LHCN-M2 (cell line): ENCODE results near the gene MYB. TPM values are rescaled to one million over a fixed set of nuclear protein-coding genes. Genes with fewer than 3 reads are reported as not detected.

Experiments
- DNase-seq: peaks from one replicate; pipeline ENCODE4 v3.0.0-alpha.2; 2012; ENCODE audit warnings: low read depth
- total RNA-seq: library from RNA; depleted of rRNA; stranded (reverse); fragments of >200 nt; gene quantifications from 2 replicates; pipeline ENCODE4 v1.2.3, GENCODE V29; 2014; rRNA removed

MYB gene
- total RNA-seq, 1 experiment from 2014 or later, result 2.0 TPM

DNA sequence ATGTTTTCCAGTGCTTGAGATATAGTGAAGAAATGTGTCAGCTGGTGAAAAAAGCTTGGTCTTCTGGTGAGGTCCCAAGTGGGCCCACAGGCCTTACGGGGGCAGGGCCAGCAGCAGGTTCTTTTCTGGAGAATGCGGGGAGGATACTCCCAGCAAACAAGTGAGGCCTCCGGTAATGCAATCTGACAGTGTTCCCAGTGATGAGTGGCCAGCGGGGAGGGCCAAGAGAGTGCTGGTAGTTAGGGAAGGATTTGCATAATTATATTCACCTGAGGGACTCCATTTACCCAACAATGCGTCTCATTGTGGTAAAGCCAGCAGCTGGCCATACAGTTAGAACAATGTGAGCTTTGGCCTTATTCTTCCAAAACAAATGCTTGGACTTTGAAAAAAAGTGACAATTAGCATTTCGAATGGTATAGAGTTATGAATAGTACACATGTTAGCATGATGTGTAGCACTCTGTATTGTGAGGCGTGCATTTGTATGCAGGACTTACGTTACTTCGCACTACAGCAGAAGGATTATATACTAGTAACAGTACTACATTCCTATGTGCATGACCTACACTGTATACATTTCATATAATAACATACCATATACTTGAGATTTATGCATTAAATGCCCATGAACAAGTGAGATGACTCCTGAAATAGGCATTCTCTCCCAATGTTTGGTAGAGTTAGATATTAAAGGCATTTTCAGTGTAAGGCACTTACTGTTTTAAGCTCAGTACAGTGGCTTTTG lies 69.8 kb downstream of the MYB start:
- no peak for DNase-seq

DNA sequence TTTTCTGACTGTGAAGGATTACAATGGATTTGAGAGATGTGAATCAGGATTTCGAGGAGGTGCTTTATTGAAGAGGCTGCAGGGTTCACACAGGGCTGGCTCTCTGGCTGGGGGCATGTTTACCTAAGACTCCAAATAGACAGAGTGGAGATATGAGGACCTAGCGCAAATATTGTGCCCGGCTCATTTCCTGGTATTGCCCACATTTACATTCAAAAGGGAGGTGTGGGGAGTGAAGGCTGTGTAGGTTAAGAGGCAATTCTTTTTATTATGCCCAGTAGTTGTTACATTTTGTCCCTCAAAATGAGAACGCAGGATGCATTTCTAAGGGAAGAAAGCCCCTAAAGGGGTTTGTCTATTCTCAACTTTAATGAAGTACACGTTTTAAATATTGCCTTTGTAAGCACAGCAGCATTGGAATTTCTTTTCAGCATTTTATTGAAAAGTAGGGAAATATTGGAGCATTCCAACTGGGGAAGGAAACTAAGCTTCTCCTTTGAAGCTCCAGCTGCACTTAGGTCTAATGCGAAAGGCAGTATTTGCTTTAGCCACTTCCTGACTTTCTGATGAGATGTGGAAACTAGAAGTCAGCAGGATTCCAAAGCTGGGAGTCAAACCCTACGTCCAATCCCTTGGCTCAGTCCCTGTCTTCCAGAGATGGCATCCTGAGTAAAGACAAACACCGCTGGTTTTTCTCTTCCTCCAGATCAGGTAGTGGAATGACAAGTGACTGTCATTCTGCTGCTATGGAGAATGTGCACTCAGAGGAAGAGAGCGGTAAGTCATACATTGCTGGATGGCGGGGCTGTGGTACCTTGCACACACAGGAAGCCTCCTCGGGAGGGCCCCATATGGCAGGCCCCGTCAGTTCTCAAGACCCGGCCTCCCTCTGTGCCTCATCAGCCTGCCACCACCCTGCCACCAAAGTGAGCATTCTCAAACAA lies 70.7 kb downstream of the MYB start:
- DNase-seq, result no peak

- no peak for DNase-seq
These were observed 73.4 kb downstream of the MYB start for GRCh38 chr6:135254471-135254870.

- DNase-seq, result no peak
These were observed 75.8 kb downstream of the MYB start for GRCh38 chr6:135256866-135257265.

DNA sequence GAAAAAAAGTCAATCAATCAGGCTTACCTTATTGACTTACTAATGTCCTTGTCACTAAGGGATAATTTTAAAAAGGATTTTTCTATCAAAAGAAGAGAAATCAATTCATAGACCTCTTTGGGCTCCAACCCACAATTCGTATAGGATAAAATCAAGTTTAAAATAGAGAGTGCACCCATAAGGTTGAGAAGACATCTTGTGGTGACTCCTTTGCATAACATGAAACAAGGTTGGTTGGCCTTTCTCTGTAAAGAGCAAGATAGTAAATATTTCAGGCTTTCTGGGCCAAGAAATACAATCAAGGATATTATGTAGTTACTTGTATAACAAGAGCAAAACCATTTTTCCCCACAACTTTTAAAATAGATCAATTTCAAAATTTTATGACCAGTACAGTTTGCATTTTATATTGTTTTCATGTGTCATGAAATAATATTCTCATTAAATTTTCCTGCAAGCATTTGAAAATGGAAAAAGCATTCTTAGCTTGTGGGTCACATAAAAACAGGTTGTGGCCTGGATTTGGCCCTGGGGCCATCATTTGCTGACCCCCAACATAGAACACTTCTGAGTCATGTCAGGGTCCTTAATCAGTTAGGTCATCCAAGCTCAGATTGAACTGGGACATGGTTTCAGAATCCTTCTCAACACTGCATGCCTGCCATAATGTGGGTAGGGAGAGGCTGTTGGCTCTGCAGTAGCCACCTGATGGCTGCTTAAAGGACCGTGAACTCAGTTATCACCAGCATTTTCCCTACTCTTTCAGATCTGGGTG lies 76.7 kb downstream of the MYB start:
- no peak for DNase-seq

DNA sequence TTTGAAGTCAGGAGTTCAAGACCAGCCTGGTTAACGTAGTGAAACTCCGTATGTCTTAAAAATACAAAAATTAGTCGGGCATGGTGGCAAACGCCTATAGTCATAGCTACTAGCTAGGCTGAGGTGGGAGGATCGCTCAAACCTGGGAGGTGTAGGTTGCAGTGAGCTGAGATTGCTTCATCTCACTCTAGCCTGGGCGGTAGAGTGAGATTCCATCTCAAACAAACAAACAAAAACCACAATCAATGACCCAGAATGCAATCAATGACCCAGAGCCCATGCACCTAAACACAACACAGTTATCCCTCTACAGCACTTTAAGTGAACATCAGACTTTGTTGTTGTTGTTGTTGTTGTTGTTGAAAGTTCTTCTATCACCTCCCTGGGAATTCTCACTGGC lies 77.9 kb downstream of the MYB start:
- DNase-seq, result no peak

DNA sequence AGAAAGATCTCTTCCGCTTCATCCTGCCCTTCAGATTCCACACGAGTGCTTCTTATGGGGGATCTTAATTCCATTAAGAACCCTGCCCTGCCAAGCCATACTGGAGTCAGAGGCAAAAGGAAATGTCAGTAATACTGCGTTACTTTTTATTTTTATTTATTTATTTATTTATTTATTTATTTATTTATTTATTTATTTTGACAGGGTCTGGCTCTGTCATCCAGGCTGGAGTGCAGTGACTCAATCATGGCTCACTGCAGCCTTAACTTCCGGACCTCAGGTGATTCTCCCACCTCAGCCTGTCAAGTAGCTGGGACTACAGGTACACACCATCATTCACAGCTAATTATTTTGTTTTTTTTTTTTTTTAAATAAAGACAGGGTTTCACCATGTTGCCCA lies 79.5 kb downstream of the MYB start:
- DNase-seq, result no peak

DNA sequence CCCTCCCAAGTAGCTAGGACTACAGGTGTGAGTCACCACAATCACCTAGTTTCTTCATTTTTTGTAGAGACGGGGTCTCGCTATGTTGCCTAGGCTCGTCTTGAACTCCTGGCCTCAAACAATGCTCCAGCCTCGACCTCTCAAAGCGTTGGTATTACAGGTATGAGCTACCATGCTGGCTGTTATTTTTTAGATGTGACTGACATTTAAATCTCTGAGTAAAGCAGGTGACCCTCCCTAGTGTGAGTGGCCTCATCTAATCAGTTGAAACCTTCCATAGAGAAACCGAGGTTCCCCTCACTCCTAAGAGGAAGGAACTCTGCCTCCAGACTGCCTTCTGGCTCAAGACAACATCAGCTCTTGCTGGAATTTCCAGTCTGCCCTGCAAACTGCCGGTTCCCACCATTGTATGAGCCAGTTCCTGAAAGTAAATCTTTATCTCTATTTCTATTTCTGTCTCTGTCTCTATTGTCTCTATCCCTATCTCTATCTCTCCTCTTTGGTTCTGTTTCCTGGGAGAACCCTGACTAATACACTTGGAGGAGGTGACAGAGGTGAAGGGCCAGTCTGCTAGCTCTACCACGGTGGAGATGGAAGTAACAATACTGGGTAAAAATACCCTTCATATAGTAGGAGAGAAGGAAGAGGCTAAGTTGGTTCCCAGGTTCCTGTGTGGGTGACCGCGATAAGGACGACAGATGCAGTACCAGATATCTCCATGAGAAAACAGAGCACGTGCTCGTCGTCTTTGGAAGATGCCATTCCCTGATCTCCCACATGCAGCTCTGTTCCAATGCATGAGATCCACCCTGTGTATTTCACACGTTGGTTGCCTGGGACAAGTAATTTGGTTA lies 81.0 kb downstream of the MYB start:
- no peak for DNase-seq

GRCh38 chr6:135265278-135265677 lies 84.2 kb downstream of the MYB start:
- DNase-seq, result no peak

DNA sequence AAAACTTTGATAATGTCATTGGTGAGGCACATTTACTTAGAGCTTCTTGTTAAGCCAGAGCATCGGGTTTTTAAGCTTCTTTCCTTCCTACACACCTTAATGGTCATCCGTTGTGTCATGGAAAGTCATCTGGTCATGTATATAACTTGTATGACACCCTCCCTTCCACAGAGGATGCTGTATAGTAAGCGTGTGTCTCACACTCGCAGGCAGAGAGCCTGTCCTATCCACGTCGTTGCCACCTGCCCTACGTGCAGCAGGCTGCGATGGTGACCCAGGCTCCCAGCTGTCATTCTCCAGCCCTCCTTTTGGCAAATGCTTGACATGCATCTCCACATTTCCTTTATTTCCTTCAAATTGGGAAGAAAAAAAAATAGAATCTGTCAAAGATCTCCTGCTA lies 85.6 kb downstream of the MYB start:
- DNase-seq, result no peak

DNA sequence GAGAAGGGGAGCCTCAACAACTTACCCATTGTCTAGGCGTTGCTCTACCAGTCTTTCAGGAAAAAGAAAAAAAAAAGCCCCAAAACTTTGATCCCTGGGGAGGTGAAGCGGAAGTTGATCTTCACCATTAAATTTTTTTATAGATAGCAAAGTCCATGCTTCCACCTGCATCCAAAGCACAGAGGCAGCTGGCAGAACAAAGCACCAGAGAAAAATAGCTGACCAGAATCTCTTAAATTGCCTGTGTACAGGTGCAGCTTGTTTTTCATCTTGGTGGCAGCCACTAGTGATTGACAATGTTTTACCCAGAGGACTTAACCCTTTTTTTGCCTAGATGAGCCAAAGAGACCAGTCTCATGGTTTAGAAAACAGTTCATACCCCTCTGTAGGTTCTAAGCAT lies 86.0 kb downstream of the MYB start:
- no peak for DNase-seq

DNA sequence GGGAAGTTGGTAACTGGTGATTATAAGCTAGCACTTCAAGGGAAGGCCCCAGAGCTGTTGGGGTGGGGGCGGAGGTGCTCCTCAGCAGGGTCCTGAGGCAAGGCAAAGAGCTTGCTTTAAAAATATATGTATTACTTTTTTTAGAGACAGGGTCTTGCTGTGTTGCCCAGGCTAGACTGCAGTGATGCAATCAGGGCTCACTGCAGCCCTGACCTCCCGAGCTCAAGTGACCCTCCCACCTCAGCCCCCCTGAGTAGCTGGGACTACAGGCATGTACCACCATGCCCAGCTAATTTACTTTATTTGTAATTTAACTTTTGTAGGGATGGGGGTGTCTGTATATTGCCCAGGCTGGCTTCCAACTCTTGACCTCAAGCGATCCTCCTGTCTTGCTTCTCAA lies 87.2 kb downstream of the MYB start:
- no peak for DNase-seq

GRCh38 chr6:135268740-135269139 lies 87.6 kb downstream of the MYB start:
- DNase-seq, result no peak

Other genes starting within 250 kb of the MYB start
- 0.06 TPM in 1 of 2 replicates, not detected in the other for gene ALDH8A1, start 231.2 kb upstream of the MYB start, total RNA-seq
- 125 TPM in 2 replicates for gene HBS1L, start 126.5 kb upstream of the MYB start, total RNA-seq